Fibroblast of skin of right quadriceps (primary cell): Measurements from ENCODE around the gene HMOX2.
A peak's percentile ranks its signal among the peaks of the same experiment; 100 is the strongest.

Experiments used
- DNase-seq: peaks from one replicate; pipeline ENCODE4 v3.0.0-alpha.2; 2013

Gene HMOX2

DNA sequence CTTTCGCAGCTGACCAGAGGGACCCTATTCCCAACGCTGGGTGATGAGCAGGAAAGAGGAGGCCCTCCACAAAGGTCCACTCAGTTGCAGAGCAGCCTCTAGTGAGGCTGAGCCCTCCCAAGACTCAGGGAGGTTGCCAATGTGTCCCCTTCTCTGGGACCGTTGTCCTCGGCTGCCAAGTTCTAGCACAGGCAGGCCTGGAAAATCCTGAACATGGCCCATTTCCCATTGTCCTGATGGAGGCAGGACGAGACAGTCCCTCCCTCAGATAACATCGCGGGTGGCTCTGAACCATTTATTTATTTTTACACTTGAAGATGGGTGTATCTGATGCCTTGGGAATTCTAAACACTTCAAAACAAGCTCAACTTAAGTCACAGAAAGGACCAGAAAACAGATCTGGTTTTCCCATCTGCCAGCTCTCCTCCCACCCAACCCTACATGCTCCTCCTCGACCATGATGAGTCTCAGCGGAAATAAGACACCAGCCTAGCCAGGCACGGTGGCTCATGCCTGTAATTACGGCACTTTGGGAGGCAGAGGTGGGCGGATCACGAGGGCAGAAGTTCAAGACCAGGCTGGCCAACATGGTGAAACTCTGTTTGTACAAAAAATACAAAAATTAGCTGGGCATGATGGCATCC is 49.6 kb downstream of the HMOX2 start:
- no peak for DNase-seq

DNA sequence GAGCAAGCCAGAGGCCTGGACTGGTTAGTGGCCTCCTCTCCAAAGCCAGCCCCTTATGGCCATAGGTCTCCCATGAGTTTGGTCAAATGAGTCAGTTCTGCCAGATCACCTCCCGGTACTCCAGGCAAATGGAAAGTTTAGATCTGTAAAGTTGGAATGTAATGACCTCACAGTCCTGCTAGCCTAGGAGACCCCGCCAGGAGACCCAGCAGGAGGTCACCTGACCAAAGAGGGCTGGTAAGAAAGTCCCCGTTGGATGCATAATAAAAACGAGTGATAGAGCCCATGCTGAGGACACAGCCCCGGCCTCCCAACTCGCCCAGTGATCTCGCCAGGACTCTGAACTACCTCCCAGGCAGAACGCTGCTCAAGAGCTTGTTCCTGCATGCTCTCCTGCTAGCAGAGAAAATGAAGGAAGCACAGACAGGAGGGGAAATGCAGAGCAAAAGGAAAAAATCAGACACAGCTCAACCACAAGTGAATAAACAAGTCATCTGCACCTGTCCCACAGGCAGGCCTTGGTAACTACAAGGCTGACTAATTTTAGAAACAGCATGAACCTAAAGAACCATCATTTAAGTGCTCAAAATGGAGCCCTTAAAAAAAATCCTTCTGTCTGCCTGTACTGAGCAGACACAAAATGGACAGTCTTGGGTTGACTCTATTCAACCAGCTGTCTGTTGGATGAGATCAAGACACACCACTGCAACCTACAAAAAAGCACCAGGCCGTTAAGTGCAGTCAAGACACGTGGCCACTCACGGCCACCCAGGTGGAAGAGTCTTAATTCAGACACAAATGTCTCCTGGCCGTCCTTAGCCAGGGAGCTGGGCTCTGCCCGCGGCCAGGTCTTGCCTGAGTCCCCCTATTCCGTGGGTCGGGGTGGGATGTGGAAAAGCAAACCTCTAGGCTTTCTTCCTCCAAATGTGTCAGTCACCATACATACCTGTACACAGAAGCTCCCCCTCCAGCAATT is 53.2 kb downstream of the HMOX2 start:
- DNase-seq: peak; percentile 30

DNA sequence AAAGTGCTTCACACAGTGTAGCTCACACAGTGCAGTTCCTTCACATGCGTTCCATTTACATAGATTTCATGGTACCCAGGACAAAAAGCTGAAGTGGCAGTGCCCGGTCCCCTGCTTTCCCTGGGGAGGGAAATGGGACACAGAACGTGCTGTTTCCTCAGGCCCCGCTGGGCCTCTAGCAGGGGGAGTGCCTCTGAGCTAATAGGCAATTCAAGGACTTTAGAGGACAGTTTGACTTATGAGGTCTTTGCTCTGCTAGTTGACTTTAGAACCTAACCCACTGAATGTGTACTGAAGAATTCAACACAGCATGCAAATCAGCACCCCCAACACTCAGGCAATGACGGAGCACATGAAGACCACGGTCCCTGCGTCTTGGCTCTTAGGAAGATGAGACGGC is 55.6 kb downstream of the HMOX2 start:
- DNase-seq: no peak

DNA sequence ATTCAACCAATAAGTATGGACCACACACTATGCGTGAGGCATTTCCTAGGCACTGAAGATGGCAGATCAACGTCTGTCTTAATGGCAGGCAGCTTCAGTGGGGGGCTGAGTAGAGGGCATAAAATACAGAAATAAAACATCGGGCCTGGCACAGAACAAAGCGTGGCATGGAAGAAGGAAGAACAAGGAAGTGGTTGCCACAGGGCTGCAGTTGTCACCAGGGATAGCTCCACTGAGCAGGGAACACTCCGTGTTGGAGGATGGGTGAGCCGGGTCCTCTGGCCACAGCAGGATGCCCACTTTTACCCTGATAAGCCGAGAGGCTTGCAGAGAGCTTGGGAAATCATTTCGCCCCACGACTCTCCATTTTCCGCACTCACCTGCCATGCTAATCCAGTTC is 56.0 kb downstream of the HMOX2 start:
- DNase-seq: no peak

DNA sequence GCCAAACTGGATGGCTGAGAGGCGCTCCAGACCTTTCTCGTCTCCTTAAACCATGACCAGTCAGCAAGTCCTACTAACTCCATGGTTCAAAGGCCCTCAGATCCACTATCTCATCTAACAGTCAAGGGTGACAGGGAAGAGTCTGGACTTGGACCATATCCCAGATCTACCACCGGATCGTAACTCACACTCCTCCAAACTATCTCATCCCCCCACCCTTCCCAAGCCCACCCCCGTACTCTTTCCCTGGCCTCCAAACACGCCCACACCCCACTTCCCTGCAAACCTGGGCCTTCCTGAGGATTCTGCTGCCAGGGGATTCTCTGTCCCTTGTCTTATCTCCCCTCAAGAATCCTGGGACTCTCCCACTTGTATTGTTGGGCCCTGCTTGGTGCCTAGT is 57.3 kb downstream of the HMOX2 start:
- DNase-seq: no peak

DNA sequence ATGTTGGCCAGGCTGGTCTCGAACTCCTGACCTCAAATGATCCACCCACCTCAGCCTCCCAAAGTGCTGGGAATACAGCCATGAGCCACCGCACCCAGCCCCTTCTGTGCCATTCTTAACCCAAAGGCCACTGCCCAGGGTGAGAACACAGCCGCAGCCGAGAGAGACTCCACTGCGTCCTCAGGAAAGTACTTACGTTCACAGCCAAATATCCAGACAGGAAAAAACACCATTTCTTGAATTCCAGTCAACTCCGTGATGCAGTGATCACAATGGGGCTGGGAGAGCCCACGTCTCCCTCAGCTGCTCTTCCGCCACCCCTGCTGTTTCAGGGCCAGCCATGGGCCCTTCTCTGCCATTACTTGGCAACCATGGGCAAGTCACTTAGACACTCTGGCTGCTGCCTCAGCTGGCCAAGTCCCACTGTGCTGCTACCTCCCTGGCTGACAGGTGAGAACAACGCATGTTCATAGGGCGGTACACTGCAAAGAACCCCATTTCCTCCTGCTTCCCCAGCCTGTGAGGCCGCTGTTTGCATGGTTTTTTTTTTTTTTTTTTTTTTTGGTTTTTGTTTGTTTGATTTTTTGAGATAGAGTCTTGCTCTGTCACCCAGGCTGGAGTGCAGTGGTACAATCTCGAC is 58.1 kb downstream of the HMOX2 start:
- no peak for DNase-seq

DNA sequence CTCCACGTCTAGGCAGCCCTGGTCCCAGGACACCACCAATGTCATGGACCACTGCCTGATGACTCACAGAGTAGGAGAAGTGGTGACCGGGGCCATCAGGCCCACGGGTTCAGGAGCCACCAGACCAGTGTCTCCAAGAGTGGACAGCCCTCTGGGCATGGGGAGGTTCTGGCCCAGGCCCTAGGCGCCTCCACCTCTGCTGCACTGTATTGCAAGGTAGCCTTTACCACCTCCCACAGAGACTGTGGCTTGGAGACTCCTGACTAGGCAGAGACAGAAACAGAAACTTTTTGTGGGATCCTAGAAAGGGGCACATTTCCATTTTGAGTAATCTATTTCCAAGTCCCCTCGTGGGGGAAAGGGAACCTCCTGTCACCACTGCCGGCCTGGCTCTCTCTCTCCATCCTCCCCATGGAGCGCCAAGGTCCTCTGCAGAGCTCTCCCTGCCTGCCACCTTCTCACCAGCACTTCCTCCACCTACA is 59.5 kb downstream of the HMOX2 start:
- DNase-seq: no peak

DNA sequence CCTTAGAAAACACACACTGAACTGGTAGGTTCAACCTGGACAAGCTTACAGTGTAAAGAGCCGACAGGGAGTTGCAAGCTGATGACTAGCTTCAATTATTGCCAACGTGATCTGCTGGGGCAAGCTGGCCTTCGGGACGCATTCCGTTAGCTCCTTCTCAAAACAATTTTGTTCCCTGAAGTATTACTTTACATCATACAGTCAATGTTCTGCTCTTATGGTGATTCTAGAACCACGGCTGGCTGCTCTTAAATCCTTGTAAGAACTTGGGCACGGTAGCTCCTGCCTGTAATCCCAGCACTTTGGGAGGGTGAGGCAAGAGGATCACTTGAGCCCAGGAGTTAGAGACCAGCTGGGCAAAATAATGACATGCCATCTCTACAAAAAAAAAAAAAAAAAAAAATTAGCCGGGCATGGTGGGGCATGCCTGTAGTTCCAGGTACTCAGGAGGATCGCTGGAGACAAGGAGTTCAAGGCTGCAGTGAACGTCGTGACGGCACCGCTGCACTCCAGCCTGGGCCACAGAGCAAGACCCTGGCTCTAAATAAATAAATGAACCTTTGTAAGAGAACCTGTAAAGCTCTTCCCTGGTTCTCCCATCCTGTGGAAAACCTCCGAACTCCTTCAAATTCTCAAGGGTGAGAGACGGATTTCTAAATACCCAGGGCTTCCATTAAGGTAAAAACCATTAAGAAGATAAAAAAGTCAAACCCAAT is 60.4 kb downstream of the HMOX2 start:
- DNase-seq: no peak

DNA sequence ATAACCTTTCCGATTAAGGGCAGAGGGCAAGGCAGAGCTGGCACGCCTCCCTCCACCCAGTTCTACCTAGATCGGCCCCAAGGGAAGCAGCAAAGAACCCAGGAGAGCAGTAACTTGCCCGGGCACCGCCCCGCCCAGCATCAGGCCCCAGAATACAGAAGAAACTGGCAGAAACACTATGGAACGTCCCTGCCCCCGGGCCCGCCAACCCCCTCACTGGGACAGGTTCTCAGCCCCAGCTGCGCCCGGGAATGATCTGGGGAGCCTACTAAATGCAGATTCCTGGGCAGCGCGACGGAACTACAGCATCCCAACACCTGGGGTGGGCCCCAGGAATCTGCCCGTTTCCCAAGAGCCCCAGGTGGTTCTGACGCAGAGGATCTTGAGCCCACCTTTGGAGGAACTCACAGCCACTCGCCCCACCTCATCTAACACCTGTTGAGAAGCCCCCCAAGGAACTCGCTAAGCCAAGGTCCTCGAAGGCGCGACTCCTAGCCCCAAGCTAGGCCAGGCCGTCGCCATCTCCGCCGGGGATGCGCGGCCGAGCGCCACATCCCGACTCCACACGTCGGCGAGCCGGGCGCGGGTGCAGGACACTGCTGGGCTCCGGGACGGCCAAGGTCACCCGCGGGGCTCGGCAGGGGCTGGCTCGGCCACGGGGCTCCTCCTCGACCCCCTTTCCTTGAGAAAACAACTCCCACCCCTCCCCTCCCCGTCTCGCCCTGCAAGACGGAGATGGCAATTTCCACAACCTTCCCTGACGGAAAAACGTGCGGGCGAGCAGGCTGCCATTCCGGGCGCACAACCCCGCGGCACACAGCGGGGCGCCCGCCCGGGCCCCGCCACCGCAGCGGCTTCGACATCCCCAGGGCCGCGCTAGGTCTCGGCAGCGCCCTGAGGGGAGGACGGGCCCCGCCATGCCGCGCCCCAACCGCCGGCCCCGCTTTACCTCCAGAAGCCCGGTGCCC is 61.5 kb downstream of the HMOX2 start:
- no peak for DNase-seq

DNA sequence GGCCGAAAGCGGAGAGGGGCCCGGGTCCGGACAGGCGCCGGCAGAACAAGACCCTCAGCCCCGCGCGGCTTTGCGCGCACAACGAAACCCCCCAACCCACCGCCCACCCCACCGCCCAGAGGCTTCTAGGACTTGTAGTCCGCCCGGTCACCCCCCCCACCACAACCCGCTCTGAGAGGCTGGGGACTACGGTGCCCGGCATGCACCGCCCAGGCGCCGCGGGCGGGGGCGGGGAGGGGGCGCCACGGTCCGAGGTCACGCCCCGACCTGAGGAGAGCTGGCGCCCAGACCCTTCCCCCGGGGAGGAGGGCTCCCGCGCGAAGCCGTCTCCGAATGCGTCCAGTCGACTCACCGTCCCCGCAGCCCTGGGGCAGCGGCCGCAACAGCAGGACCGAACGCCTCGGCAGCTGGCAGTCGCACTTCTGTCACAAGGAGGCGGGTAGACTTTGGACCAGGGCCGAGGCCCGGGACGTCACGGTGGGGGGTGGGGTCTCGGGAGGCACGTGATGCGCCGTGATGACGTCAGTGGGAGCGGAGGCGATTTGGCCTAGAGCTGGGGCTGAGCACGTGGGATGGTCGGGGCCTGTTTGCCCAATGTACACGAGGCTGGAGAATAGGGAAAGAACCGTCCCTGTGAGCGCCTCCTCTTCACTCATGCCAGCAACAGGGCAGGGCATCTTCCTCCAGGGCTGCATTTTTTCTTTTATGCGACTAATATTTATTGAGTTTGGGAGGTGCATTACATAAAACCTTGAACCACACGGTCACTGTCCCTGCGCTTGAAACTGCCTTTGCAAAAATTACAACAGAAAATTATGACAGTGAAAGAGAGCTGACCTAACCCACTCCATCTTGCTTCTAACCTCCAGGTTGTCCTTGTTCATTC is 62.4 kb downstream of the HMOX2 start, which contains the start of gene CDIP1:
TSS of gene CDIP1 (minus strand) at position 424 of the 886 bp plus-strand sequence. CDS start 24,643 bp downstream, outside the sequence.
- DNase-seq: peak; percentile 95

DNA sequence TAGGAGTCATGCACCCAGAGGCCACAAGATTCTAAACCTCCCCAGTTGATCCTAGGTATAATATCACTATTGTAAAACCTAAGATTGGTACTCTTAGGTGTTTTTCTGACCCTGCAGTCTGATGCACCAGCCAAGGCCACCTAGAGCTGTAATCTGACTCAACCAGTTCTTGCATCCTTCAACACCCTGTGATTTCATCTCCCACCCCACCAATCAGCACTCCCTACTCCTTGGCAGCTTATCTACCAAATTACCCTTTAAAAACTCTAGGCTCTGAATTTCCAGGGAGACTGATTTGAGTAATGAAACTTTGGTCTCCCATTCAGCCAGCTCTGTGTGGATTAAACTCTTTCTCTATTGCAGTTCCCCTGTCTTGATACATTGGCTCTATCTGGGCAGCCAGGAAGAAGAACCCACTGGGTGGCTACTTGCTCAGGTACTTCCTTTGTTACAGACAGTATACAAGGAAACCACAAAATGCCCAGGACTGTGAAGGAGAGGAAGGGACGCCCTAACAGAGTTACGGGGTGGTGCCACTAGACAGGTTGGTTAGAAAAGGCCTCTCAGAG is 63.6 kb downstream of the HMOX2 start:
- no peak for DNase-seq

DNA sequence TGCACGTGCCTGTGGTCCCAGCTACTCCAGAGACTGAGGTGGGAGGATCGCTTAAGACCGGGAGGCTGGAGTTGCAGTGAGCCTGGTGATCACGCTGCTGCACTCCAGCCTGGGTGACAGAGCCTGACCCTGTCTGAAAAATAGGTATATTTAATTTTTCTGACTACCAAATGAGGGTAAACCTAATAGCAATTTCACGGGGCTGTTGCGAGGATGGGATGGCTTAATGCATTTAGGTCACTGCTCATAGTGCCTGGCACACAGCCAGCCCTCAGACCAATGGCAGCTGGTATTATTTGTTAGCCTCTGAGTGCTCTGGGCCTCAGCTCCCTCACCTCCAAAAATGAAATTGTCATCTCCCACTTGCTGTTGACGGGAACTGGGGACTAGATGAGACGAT is 68.3 kb downstream of the HMOX2 start:
- no peak for DNase-seq

DNA sequence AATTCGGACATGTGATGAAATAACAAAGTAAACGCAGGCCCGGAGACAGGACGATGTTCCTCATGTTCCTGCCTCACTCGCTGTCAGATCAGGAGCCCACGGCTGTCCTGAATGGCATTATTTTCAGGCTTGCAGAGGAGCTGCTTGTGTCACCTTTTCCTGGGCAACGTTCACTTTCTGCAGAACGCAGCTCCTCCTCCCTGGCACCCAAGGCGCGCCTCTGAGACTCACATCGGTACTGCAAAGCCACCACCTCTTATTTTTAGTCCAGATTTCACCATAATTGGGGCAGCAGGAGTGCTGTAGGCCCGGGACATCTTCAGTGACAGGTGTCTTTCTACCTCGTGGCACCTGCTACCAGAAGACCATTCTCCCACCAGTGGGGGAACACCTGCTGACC is 71.9 kb downstream of the HMOX2 start:
- DNase-seq: no peak

DNA sequence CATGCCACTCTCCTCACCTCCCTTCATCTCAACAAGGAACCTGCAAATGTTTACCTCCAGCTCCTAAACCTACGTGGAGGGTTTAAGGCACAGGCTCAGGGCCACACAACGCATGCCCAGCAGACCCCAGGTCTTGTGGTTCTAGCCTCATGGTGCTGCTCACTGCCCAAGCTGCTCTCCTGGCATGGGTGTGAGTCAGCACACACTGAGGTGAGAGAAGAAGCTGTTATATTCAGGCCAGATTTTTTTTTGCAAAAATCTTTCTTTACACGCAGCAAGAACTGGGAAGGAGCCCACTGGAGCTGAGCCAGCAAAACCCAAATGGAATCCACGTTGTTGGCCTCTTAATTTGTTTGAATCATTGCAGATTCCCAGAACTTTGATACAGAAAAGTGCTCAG is 74.4 kb downstream of the HMOX2 start:
- no peak for DNase-seq

DNA sequence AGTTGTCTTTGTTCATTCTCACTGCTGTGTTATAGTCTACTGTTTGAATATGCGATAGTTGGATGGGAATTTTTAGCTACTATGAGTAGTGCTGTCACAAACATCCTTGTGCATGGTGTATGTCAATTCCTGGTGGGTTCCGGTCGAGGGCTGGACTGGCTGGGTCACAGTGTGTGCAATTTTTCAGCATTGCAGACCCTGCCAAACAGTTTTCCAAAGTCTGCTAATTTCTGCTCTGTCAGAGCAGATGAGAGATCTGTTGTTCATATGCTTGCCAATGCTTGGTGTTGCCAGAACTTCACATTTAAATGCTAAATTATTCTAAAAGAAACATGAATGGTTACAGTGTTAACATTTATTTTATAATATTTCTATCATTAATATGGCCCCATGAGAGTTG is 76.3 kb downstream of the HMOX2 start:
- no peak for DNase-seq

DNA sequence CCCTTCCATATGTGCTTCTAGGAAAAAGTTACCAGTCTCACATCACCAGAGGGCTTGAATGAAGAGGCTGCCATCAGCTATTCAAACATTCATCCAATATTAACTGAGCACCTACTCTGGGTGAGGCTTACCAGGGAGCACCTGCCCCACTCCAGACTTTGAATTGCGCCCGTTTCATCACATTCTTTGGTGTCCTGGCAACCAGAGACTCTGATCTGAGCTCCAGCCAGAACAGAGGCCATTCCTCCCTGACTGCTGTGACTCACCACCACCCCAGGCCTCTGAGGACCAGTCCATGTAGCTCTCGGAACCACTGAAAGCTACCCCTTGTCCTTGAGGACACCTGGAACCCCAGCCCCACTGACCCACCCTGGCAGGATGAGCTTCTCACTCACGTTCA is 79.9 kb downstream of the HMOX2 start, which contains the start of gene C16orf96:
TSS of gene C16orf96 (plus strand) at position 229 of the 400 bp plus-strand sequence. CDS start at position 379, 150 bp downstream.
- no peak for DNase-seq

DNA sequence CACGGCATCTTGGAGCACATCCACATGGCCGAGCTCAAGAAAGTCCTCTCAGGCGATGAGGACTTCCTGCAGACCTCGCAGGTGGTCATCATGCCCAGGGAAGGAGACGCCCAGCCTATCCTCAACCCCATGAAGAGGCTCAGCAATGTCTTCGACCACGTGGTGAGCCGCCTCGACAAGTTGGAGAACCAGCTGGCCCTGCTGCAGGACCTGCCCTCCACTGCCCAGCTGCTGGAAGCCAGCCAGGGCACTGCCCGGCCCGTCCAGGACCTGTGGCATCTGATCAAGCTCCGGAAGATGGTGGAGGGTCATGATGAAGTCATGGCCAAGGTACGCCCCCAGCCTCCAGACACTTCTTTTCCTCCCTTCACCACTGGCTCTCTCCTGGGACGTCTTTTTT is 80.4 kb downstream of the HMOX2 start:
- DNase-seq: no peak

DNA sequence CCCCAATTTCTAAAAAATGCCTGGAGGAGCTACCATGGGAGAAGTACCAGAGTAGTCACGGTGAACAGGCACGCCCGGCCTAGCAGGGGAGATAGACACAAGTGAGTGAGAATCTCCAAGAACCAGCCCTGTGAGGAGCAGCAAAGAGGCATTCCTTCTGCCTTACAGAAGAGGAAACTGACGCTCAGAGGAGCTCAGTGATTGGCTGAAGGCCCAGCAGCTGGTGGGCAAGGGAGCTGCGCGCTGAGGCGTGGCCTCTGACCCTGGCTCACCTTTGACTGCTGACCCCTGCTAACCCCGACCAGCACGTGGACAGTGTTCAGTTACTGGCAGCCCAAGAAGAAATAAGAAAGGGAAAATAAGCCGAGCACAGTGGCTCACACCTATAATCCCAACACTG is 81.8 kb downstream of the HMOX2 start:
- DNase-seq: no peak
